Activated T-helper 1 cell treated with anti-CD3 and anti-CD28 coated beads, Interleukin-12 subunit alpha, Interleukin-12 subunit beta, Interleukin-2, Interleukin-4 antibody, amounts not matched to agents 30 ng/mL and 10 ng/mL and 1 ng/mL, durations not matched to agents 14 hours and 24 hours and 36 hours (primary cell): Measurements from ENCODE around the gene C20orf173. TPM values are rescaled to one million over a fixed set of nuclear protein-coding genes. Genes with fewer than 3 reads are reported as not detected.

Source experiments
- DNase-seq: peaks from one replicate; pipeline ENCODE4 v3.0.0; 2021; ENCODE audit warnings: low spot score
- H3K27ac Mint-ChIP-seq: one replicate; pipeline ENCODE4 v1.8.0; 2021; ENCODE audit warnings: mild to moderate bottlenecking, mixed read lengths
- H3K27me3 Mint-ChIP-seq: one replicate; pipeline ENCODE4 v1.8.0; 2022; ENCODE audit warnings: mild to moderate bottlenecking, moderate library complexity, mixed read lengths; ENCODE audit not compliant: insufficient read depth
- H3K36me3 Mint-ChIP-seq: one replicate; pipeline ENCODE4 v1.8.0; 2021; ENCODE audit warnings: low read depth, mixed read lengths
- H3K4me1 Mint-ChIP-seq: one replicate; pipeline ENCODE4 v1.8.0; 2021; ENCODE audit warnings: low read depth, mixed read lengths
- H3K4me3 Mint-ChIP-seq: one replicate; pipeline ENCODE4 v1.8.0; 2021; ENCODE audit warnings: mild to moderate bottlenecking, moderate library complexity, mixed read lengths
- H3K9me3 Mint-ChIP-seq: one replicate; pipeline ENCODE4 v1.8.0; 2021; ENCODE audit warnings: mixed read lengths
- intact Hi-C: fragments of 100-400 bp; cut with micrococcal nuclease; formaldehyde crosslinking; loops from one replicate; pipeline ENCODE4 v1.15.1; 2024
- total RNA-seq: library from RNA; stranded (reverse); gene quantifications from 2 replicates; pipeline ENCODE4 v1.2.3, GENCODE V29; 2022

C20orf173 gene
- total RNA-seq, 1 donor from 2014 or later, result not detected

DNA sequence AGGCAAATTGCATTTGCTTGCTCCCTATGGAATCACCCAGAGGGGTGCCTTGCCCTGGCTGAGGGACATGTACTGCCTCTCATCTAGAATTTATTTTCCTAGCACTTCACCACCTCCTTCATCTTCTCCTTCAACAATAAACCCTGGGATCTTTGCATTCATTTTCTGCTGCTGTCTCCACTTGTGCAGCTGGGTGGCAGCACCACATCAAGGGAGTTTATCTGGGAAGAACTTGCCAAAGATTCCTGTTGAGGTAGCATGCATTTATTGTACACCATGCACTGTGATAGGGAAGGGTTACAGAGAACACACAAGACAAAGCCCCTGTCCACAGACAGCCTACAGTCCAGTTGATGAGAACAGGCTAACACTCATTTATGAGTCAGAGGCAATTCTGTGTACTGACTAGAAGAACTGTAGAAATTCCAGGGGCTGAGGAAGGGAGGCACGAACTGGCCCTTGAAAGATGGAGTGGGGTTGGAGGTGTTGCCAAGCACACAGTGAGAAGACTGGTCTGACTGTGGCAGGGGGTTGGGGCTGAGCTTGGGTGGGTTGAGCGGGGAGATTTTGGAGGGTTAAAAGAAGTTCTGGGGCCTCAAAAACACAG lies 17.5 kb downstream of the C20orf173 start:
- peaks cover 4% of the 10 kb centered on the region for H3K4me1 Mint-ChIP-seq
- intact Hi-C loops, result no loop called here
- H3K4me3 Mint-ChIP-seq, result no peak overlapping the region
- peaks cover 34% of the 10 kb centered on the region for H3K36me3 Mint-ChIP-seq
- H3K27ac Mint-ChIP-seq, result no peak overlapping the region
- no peak for DNase-seq
- no peaks in the 10 kb centered on the region for H3K9me3 Mint-ChIP-seq
- H3K27me3 Mint-ChIP-seq, result no peaks in the 10 kb centered on the region

DNA sequence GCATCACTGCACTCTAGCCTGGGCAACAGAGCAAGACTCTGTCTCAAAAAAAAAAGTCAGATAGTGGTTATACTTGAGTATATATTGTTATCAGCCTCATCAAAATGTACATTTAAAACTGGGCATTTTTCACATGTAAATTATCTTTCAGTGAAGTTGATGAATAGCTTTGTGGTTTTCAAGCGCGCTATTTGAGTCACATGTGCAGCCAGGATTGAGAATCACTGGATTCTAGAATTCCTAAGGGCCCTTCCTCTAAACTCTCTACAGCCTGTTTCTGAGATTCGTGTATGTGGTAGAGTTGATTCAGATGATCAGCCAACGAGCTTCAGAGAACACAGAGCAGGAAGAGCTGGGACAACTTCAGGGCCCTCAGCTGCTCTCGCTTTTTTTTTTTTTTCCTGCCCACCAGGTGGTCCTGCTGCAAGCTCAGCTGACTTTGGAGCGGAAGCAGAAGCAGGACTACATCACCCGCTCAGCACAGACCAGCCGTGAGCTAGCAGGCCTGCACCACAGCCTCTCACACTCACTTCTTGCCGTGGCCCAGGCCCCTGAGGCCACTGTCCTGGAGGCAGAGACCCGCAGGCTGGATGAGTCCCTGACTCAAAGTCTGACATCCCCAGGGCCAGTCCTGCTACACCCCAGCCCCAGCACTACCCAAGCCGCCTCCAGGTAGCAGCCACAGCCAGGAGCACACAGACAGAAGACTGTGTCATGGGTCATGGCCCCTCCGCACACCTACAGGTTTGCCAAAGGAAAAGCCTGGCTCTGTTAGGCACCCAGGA lies 18.3 kb downstream of the C20orf173 start:
- H3K36me3 Mint-ChIP-seq, result peaks cover 34% of the 10 kb centered on the region
- H3K4me3 Mint-ChIP-seq, result no peak overlapping the region

DNA sequence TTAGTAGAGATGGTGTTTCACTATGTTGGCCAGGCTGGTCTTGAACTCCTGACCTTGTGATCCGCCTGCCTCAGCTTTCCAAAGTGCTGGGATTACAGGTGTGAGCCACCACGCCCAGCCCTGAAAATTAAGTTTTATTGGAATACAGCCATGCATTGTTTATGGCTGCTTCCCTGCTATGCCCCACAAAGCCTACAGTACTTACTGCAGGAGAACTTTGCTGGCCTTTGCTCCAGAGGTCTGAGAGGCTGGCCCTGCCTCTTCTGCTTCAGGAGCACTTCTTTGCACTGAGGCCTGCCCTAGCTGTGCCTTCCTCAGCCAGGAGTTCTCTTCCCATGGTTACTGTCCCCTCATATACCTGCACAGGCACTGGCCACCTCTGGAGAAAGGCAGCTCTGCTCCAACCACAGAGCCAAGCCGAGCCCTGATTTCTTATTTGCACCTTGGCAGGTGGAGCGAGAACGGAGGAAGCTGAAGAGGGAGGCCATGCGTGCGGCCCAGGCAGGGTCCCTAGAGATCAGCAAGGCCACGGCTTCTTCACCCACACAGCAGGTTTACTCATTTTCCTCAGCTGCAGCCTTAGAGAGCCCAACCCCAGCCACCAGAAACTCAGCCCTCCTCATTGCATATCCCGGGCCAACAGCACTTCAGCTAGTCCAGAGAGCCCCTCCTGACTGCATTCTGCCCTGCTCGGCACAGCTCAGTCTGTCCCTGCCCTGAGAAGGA lies 20.8 kb downstream of the C20orf173 start:
- no peak overlapping the region for H3K4me3 Mint-ChIP-seq
- no peaks in the 10 kb centered on the region for H3K9me3 Mint-ChIP-seq
- DNase-seq, result no peak
- H3K27ac Mint-ChIP-seq, result no peak overlapping the region
- no peaks in the 10 kb centered on the region for H3K27me3 Mint-ChIP-seq
- intact Hi-C loops, result no loop called here
- H3K36me3 Mint-ChIP-seq, result peaks cover 48% of the 10 kb centered on the region
- H3K4me1 Mint-ChIP-seq, result peaks cover 18% of the 10 kb centered on the region

More for the DNA sequence above, 18.3 kb downstream of the C20orf173 start:
- DNase-seq, result no peak
- Mint-ChIP-seq H3K27me3 (no peaks in the 10 kb centered on the region), H3K4me1 (peaks cover 10% of the 10 kb centered on the region), H3K9me3 (no peaks in the 10 kb centered on the region), H3K27ac (no peak overlapping the region)
- intact Hi-C loops, result no loop called here

DNA sequence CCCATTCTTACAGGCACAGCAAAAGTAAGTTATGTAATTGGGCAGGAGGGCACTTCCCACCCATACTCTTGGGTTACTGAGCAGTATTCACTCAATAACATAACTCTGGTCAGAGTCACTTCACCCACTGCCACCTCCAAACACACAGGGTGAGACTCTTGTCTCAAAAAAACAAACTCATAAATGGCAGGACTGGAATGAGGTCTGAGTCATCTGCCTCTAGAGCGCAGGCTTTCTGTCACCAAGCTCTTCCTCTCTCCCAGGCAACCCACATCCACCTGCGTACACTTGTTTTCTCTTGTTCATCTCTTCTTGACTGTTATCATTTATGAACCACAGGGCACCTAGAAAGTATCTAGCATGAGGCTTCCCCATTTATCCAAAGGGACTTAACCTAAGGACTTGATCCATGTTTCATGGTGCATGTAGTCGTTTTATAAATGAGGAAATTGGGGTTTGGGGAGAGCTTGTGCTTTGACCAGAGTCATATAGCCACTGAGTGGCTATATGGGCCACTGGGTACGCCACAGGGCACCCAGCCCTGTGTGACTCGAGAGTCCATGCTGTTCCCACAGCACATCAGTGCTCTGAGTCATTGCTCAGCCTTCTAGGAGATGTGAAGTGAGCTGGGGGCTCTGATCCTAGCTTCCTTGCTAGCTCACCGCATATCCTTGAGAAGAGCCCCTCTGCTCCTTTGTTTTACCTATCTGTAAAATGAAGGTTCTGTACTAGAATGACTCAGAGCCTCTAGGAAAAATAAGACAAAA lies 22.4 kb downstream of the C20orf173 start:
- intact Hi-C loops, result no loop called here
- Mint-ChIP-seq H3K9me3 (no peaks in the 10 kb centered on the region), H3K36me3 (peaks cover 59% of the 10 kb centered on the region), H3K4me3 (no peak overlapping the region), H3K27me3 (no peaks in the 10 kb centered on the region), H3K27ac (peak overlapping the region; percentile 19), H3K4me1 (peaks cover 18% of the 10 kb centered on the region)
- no peak for DNase-seq

DNA sequence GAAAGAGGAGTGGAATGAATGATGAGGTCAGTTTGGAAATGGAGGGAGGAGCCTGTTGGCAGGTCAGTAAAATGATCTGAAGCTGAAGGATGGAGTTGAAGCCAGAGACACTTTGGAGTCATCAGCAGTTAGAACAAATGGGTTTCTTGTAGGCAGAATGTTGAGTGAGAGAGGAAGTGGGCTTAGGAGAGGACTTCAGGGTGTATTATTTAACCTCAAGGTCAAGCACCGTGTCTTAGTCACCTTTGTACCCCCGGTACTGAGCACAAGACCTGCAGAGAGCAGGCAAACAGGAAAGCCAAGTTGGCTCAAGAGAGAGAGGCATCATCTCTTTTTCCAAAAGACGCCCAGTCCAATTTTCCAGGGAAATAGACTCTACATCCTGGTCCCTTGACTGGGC lies 23.3 kb downstream of the C20orf173 start:
- no peaks in the 10 kb centered on the region for H3K27me3 Mint-ChIP-seq
- H3K4me3 Mint-ChIP-seq, result no peak overlapping the region
- H3K36me3 Mint-ChIP-seq, result peaks cover 61% of the 10 kb centered on the region
- no peaks in the 10 kb centered on the region for H3K9me3 Mint-ChIP-seq
- peak overlapping the region; percentile 68 for H3K27ac Mint-ChIP-seq
- intact Hi-C loops, result no loop called here
- no peak for DNase-seq
- H3K4me1 Mint-ChIP-seq, result peaks cover 18% of the 10 kb centered on the region

DNA sequence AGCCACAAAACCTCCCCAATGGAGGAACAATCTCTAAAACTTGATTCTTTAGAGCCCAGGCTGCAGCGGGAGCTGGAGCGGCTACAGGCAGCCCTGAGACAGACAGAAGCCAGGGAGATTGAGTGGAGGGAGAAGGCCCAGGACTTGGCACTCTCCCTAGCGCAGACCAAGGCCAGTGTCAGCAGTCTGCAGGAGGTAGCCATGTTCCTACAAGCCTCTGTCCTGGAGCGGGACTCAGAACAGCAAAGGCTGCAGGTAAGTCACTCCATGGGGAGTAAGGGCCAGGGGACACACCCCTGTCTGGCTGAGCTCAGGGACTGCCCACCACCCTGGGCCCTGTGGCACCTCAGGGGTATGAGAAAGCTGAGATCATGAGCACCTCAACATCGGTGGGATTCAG lies 24.7 kb downstream of the C20orf173 start:
- Mint-ChIP-seq H3K9me3 (no peaks in the 10 kb centered on the region), H3K27ac (no peak overlapping the region), H3K36me3 (peaks cover 71% of the 10 kb centered on the region), H3K4me1 (peaks cover 18% of the 10 kb centered on the region), H3K4me3 (no peak overlapping the region), H3K27me3 (no peaks in the 10 kb centered on the region)
- no peak for DNase-seq
- intact Hi-C loops, result no loop called here

DNA sequence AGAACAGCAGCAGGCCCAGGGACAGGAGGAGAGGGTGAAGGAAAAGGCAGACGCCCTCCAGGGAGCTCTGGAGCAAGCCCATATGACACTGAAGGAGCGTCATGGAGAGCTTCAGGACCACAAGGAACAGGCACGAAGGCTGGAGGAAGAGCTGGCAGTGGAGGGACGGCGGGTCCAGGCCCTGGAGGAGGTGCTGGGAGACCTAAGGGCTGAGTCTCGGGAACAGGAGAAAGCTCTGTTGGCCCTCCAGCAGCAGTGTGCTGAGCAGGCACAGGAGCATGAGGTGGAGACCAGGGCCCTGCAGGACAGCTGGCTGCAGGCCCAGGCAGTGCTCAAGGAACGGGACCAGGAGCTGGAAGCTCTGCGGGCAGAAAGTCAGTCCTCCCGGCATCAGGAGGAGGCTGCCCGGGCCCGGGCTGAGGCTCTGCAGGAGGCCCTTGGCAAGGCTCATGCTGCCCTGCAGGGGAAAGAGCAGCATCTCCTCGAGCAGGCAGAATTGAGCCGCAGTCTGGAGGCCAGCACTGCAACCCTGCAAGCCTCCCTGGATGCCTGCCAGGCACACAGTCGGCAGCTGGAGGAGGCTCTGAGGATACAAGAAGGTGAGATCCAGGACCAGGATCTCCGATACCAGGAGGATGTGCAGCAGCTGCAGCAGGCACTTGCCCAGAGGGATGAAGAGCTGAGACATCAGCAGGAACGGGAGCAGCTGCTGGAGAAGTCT lies 25.5 kb downstream of the C20orf173 start:
- peaks cover 72% of the 10 kb centered on the region for H3K36me3 Mint-ChIP-seq
- intact Hi-C loops, result no loop called here
- peaks cover 18% of the 10 kb centered on the region for H3K4me1 Mint-ChIP-seq
- H3K27me3 Mint-ChIP-seq, result no peaks in the 10 kb centered on the region
- no peaks in the 10 kb centered on the region for H3K9me3 Mint-ChIP-seq
- DNase-seq, result no peak
- H3K4me3 Mint-ChIP-seq, result no peak overlapping the region
- H3K27ac Mint-ChIP-seq, result peak overlapping the region; percentile 50

DNA sequence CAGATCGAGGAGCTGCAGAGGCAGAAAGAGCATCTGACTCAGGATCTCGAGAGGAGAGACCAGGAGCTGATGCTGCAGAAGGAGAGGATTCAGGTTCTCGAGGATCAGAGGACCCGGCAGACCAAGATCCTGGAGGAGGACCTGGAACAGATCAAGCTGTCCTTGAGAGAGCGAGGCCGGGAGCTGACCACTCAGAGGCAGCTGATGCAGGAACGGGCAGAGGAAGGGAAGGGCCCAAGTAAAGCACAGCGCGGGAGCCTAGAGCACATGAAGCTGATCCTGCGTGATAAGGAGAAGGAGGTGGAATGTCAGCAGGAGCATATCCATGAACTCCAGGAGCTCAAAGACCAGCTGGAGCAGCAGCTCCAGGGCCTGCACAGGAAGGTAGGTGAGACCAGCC lies 26.2 kb downstream of the C20orf173 start:
- no peak for DNase-seq
- Mint-ChIP-seq H3K9me3 (no peaks in the 10 kb centered on the region), H3K27ac (peak overlapping the region; percentile 50), H3K4me1 (peaks cover 18% of the 10 kb centered on the region), H3K36me3 (peaks cover 67% of the 10 kb centered on the region), H3K27me3 (no peaks in the 10 kb centered on the region), H3K4me3 (no peak overlapping the region)
- intact Hi-C loops, result no loop called here

DNA sequence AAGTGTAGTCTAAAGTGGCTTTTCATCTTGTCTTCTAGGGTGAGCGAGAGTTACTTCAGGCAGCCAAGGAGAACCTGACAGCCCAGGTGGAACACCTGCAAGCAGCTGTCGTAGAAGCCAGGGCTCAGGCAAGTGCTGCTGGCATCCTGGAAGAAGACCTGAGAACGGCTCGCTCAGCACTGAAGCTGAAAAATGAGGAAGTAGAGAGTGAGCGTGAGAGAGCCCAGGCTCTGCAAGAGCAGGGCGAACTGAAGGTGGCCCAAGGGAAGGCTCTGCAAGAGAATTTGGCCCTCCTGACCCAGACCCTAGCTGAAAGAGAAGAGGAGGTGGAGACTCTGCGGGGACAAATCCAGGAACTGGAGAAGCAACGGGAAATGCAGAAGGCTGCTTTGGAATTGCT lies 27.1 kb downstream of the C20orf173 start:
- DNase-seq, result no peak
- Mint-ChIP-seq H3K36me3 (peaks cover 66% of the 10 kb centered on the region), H3K27ac (no peak overlapping the region), H3K4me3 (no peak overlapping the region), H3K4me1 (peaks cover 18% of the 10 kb centered on the region), H3K27me3 (no peaks in the 10 kb centered on the region), H3K9me3 (no peaks in the 10 kb centered on the region)
- intact Hi-C loops, result no loop called here

DNA sequence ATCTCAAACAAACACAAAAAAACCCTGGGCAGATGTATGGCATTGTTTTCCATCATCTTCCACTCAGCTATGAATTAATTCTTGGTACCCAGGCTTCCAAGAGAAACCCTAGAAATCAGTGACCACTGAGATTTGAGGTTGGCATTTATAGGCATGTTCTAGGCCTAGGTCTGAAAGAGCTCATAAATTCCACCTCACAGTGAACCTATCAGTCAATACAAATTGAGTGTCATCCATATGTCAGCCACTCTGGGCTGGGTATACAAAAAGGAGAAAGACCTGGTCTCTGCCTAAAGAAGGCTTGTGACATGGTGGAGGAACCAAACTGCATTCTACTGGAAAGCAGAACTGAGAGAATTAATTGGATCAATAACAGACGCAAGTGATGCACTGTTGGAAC lies 30.2 kb downstream of the C20orf173 start:
- peaks cover 69% of the 10 kb centered on the region for H3K36me3 Mint-ChIP-seq
- H3K9me3 Mint-ChIP-seq, result no peaks in the 10 kb centered on the region
- DNase-seq, result no peak
- no peak overlapping the region for H3K27ac Mint-ChIP-seq
- no peaks in the 10 kb centered on the region for H3K4me1 Mint-ChIP-seq
- intact Hi-C loops, result no loop called here
- no peaks in the 10 kb centered on the region for H3K27me3 Mint-ChIP-seq
- no peak overlapping the region for H3K4me3 Mint-ChIP-seq

DNA sequence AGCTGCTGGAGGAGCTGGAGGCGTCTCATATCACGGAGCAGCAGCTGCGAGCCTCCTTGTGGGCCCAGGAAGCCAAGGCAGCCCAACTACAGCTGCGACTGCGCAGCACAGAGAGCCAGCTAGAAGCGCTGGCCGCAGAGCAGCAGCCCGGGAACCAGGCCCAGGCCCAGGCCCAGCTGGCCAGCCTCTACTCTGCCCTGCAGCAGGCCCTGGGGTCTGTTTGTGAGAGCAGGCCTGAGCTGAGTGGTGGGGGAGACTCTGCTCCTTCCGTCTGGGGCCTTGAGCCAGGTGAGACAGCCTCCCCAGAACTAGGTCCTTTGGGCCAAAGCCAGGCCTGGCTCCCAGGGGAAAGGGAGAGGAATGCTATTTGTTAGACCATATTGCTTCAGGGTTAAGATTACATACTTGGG lies 31.7 kb downstream of the C20orf173 start:
- intact Hi-C loops, result no loop called here

DNA sequence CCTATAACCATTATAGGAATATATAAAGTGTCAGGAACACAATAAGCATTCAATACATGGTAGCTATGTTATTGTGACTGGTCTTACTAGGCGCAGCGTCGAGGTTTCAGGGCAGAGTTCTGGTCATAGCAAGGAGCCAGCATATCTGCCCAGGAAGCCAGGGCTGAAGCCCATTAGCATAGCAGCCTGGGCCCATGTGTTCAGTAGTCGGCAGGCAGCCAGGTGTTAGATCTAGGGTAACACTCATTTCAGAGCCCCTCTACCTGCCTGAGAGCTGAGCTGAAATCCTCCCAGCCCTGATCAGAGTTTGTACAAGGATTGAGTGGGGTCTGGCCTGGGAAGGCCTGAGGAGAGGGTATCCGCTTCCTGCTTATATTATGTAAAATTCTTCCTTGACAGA lies 32.1 kb downstream of the C20orf173 start:
- H3K27ac Mint-ChIP-seq, result no peak overlapping the region
- peaks cover 10% of the 10 kb centered on the region for H3K4me1 Mint-ChIP-seq
- no peaks in the 10 kb centered on the region for H3K27me3 Mint-ChIP-seq
- DNase-seq, result no peak
- H3K4me3 Mint-ChIP-seq, result no peak overlapping the region
- H3K36me3 Mint-ChIP-seq, result peaks cover 63% of the 10 kb centered on the region
- H3K9me3 Mint-ChIP-seq, result no peaks in the 10 kb centered on the region
- intact Hi-C loops, result no loop called here

More for the DNA sequence above, 31.7 kb downstream of the C20orf173 start:
- H3K27me3 Mint-ChIP-seq, result no peaks in the 10 kb centered on the region
- peaks cover 66% of the 10 kb centered on the region for H3K36me3 Mint-ChIP-seq
- no peak overlapping the region for H3K4me3 Mint-ChIP-seq
- H3K9me3 Mint-ChIP-seq, result no peaks in the 10 kb centered on the region
- no peak for DNase-seq
- H3K4me1 Mint-ChIP-seq, result peaks cover 5% of the 10 kb centered on the region
- H3K27ac Mint-ChIP-seq, result no peak overlapping the region
